BJ (cell line): ENCODE measurements around the gene RPS6KA2. TPM values are rescaled to one million over a fixed set of nuclear protein-coding genes. Genes with fewer than 3 reads are reported as not detected.

Experiments used
- CTCF ChIA-PET: fragments of 350-600 bp; formaldehyde crosslinking; extraction: SDS; loops from one replicate; lab custom pipeline; 2021; ENCODE audit warnings: antibody characterized with exemption, inconsistent platforms; lab: Yijun Ruan, JAX
- POLR2A ChIA-PET: fragments of 300-600 bp; sonication (Branson Sonifier 250); formaldehyde crosslinking; extraction: SDS; loops from one replicate; lab custom pipeline; 2021; ENCODE audit warnings: antibody characterized with exemption; lab: Charles Lee
- DNase-seq: peaks from one replicate; pipeline ENCODE4 v3.0.0-alpha.2; 2011; ENCODE audit warnings: low read depth
- H3K27me3 ChIP-seq: 2 replicates; pipeline ENCODE4 v1.6.0; 2011; ENCODE audit warnings: low read length; ENCODE audit not compliant: control insufficient read depth, insufficient read depth
- H3K36me3 ChIP-seq: 2 replicates; pipeline ENCODE4 v1.5.1; 2011; ENCODE audit warnings: low read length; ENCODE audit not compliant: control insufficient read depth, insufficient read depth
- H3K4me3 ChIP-seq: 2 replicates; pipeline ENCODE4 v1.5.1; 2011; ENCODE audit warnings: low read depth, mild to moderate bottlenecking, control low read depth, low read length
- polyA plus RNA-seq: library from polyadenylated mRNA; depleted of rRNA; stranded (reverse); fragments of >200 nt; gene quantifications from 2 replicates; pipeline ENCODE4 v1.2.3, GENCODE V29; 2011
- TF ChIP-seq, protein P1 (sequence below): IDR thresholded peaks from 2 replicates; pipeline ENCODE4 v1.5.1; 2011; ENCODE audit warnings: low read depth, mild to moderate bottlenecking, control low read depth, inconsistent platforms, low read length, moderate library complexity; ENCODE audit not compliant: insufficient read depth

The RPS6KA2 gene
- polyA plus RNA-seq, 1 experiment = 80.8 TPM

DNA sequence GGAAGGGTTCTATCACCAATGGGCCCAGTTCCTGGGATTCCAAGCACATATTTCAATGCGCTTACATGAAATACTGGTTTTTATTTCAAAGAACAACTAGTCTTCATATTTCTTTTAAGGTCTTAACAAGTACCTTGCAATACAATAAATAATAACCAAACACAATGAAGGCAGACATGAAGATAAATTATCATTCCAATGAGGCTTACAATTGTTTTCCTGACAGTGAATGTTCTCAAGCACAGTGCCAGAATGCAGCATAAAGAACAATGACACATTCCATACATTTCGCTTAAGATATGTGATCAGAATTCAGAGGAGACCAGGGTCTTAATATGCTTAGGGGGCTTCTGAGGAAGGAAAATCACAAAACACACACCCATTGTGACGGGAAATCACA is 66.8 kb downstream of the RPS6KA2 start:
- TF ChIP-seq, protein P1, sequence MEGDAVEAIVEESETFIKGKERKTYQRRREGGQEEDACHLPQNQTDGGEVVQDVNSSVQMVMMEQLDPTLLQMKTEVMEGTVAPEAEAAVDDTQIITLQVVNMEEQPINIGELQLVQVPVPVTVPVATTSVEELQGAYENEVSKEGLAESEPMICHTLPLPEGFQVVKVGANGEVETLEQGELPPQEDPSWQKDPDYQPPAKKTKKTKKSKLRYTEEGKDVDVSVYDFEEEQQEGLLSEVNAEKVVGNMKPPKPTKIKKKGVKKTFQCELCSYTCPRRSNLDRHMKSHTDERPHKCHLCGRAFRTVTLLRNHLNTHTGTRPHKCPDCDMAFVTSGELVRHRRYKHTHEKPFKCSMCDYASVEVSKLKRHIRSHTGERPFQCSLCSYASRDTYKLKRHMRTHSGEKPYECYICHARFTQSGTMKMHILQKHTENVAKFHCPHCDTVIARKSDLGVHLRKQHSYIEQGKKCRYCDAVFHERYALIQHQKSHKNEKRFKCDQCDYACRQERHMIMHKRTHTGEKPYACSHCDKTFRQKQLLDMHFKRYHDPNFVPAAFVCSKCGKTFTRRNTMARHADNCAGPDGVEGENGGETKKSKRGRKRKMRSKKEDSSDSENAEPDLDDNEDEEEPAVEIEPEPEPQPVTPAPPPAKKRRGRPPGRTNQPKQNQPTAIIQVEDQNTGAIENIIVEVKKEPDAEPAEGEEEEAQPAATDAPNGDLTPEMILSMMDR = no peak
- POLR2A ChIA-PET = no interaction called here
- no peak for DNase-seq
- 0 out of 2 replicates have a peak, but pooled peaks cover 2% of the 10 kb centered on the region for H3K36me3 ChIP-seq
- H3K4me3 ChIP-seq = no peak overlapping the region
- H3K27me3 ChIP-seq = no peaks in the 10 kb centered on the region
- CTCF ChIA-PET = no interaction called here

DNA sequence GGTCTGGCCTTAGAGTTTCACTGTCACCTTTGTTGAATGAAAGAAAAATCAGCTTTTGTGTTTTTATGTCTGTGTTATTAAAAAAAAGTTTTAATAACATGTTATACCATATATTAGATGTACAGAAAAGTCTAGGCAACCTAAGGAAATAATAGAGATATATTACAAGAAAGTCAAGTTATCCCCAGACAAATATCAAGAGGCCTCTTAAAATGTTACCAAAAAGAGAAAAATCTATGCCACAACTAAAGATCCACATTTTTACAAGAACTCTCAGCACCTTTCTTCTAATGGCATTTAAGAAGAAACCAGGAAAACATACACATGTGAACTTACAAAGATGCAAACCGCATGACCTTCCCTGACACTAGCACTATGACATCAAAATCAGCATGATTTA is 67.4 kb downstream of the RPS6KA2 start:
- H3K36me3 ChIP-seq = no peaks in the 10 kb centered on the region
- POLR2A ChIA-PET = no interaction called here
- CTCF ChIA-PET = no interaction called here

DNA sequence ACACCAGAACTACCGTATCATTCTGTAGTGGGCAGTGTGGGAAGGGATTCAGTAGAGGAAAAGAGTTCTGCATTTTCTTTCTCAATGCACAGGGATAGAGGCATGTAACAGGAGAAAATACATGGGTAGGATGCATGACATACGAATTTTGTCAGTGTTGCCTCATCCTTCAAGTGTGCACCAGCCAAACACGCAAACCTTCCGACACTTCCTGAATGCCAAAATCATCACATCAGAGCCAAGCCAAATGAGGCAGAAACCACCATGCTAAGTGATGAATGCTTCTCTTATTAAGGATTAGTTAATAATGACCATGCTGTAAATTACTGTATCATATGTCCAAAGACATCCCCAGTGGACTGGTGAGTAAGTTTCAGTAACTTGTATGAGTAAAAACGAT is 67.8 kb downstream of the RPS6KA2 start:
- Histone ChIP-seq H3K36me3 (no peaks in the 10 kb centered on the region), H3K27me3 (no peaks in the 10 kb centered on the region), H3K4me3 (no peak overlapping the region)
- no peak for DNase-seq
- TF ChIP-seq, protein P1 = no peak
- POLR2A ChIA-PET = no interaction called here
- CTCF ChIA-PET = no interaction called here

More for the DNA sequence above, 67.4 kb downstream of the RPS6KA2 start:
- H3K4me3 ChIP-seq = no peak overlapping the region
- no peak for DNase-seq
- TF ChIP-seq, protein P1 = no peak
- no peaks in the 10 kb centered on the region for H3K27me3 ChIP-seq

DNA sequence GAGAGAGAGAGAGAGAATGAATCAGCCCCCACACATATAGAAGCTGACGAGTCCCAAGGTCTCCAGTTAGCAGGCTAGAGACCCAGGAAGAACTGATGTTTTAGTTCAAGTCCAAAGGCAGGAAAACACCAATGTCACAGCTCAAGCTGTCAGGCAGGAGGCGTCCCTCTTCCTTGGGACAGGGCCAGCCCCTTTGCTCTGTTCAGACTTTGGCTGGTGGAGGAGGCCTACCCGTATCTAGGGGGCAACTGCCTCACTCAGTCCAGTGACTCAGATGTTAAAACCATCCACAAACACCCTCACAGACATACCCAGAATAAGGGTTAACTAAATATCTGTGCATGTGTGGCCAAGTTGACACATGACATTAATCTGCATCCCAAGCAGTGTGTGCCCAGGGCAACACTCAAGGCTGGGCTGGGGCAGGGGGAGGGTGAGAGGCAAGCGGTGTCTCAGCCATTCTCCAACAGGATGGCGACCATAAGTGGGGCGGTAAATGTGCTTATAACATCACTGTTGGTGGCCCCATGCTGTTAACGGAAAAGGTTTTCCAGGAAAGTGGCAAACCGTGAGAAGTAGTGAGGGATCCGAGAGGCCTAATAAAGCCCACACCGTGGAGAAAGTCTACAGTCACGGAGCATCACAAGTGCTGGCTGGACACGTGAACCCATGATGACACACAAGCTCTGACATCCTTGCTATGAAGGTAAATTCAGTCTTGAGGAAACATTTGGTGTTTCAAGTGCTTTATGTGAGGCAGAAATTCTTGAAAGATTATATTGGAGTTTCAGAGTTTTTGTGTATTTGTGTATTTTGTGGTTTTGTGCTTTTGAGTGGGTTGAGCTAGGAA is 68.7 kb downstream of the RPS6KA2 start:
- DNase-seq = no peak
- ChIA-PET CTCF (no interaction called here), POLR2A (no interaction called here)
- Histone ChIP-seq H3K36me3 (no peaks in the 10 kb centered on the region), H3K4me3 (no peak overlapping the region), H3K27me3 (no peaks in the 10 kb centered on the region)
- TF ChIP-seq, protein P1 = no peak

DNA sequence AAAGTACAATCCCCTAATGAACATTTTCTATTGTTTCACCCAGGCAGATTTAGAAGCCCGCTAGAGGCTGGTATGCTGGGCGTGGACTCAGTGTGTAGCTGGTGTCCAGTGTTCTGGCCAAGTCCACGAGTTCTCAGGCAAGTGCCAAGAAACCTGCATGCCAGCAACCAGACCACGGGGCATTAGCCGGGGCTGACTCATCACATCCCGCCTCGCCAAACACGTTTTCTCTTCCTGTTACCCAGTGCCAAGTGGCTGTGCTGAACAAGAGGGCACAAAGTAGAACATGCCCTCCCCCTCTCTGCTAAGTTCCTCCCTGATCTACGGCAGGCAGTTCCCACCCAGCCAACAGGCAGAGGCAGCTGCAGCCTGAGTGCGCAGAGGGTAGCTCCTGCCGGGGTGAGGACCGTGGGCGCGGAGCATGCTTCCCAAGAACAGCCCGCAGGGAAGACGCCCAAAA is 70.2 kb downstream of the RPS6KA2 start:
- no peaks in the 10 kb centered on the region for H3K36me3 ChIP-seq
- H3K4me3 ChIP-seq = no peak overlapping the region
- H3K27me3 ChIP-seq = no peaks in the 10 kb centered on the region
- TF ChIP-seq, protein P1 = no peak
- DNase-seq = no peak
- CTCF ChIA-PET = no interaction called here
- POLR2A ChIA-PET = no interaction called here
